ENCODE results near the gene CDCA7L.

Gene CDCA7L

GRCh38 chr7:21945454-21946221 lies at the start of gene CDCA7L:
CDCA7L (minus strand) TSS chr7:21945899; CDS start chr7:21945804, 95 bp downstream.
- ATAC-seq = peak; percentile 79 to 84

- ATAC-seq = no peak
These were observed 40.4 kb upstream of the CDCA7L start for GRCh38 chr7:21986096-21986495.

GRCh38 chr7:21984042-21984441 lies 38.3 kb upstream of the CDCA7L start:
- no peak for ATAC-seq

- ATAC-seq = no peak
These were observed 37.4 kb upstream of the CDCA7L start for GRCh38 chr7:21983056-21983455.

GRCh38 chr7:21981524-21981923 lies 35.8 kb upstream of the CDCA7L start:
- no peak for ATAC-seq

- no peak for ATAC-seq
These were observed 35.3 kb upstream of the CDCA7L start for GRCh38 chr7:21980926-21981500.

- no peak for ATAC-seq
These were observed 26.7 kb upstream of the CDCA7L start for GRCh38 chr7:21972397-21972784.

GRCh38 chr7:21971780-21972396 lies 26.2 kb upstream of the CDCA7L start:
- ATAC-seq = no peak

GRCh38 chr7:21969822-21970221 lies 24.1 kb upstream of the CDCA7L start:
- ATAC-seq = no peak

- no peak for ATAC-seq
These were observed 21.9 kb upstream of the CDCA7L start for GRCh38 chr7:21967598-21968003.

- no peak for ATAC-seq
These were observed 20.6 kb upstream of the CDCA7L start for GRCh38 chr7:21966271-21966670.

GRCh38 chr7:21965291-21965690 lies 19.6 kb upstream of the CDCA7L start:
- ATAC-seq = no peak

GRCh38 chr7:21962677-21963076 lies 17.0 kb upstream of the CDCA7L start:
- no peak for ATAC-seq

- ATAC-seq = no peak
These were observed 15.2 kb upstream of the CDCA7L start for GRCh38 chr7:21960922-21961321.

- ATAC-seq = no peak
These were observed 13.7 kb upstream of the CDCA7L start for GRCh38 chr7:21959387-21959776.

- no peak for ATAC-seq
These were observed 8.1 kb upstream of the CDCA7L start for GRCh38 chr7:21953781-21954180.

GRCh38 chr7:21948887-21949540 lies 3.3 kb upstream of the CDCA7L start:
- ATAC-seq = no peak

GRCh38 chr7:21948364-21948763 lies 2.7 kb upstream of the CDCA7L start:
- no peak for ATAC-seq

- ATAC-seq = no peak
These were observed 2.2 kb upstream of the CDCA7L start for GRCh38 chr7:21947946-21948345.

- ATAC-seq = no peak
These were observed 1.4 kb upstream of the CDCA7L start for GRCh38 chr7:21947056-21947455.

GRCh38 chr7:21946222-21946709 lies 567 bp upstream of the CDCA7L start:
- ATAC-seq = no peak

- ATAC-seq = peak in 1 of 2 donors; percentile 7
These were observed 864 bp downstream of the CDCA7L start for GRCh38 chr7:21944616-21945453.
